COLO829 (cell line): Measurements from ENCODE around the gene PABPN1L.
"Not testable (repeated sequence)": the region's sequence is repeated elsewhere in the genome, so short reads cannot be mapped to it uniquely, and the experiment has no call there.

Experiments used
- DNase-seq: peaks from one replicate; pipeline ENCODE4 v3.0.0; 2012; ENCODE audit warnings: low spot score

The PABPN1L gene

DNA sequence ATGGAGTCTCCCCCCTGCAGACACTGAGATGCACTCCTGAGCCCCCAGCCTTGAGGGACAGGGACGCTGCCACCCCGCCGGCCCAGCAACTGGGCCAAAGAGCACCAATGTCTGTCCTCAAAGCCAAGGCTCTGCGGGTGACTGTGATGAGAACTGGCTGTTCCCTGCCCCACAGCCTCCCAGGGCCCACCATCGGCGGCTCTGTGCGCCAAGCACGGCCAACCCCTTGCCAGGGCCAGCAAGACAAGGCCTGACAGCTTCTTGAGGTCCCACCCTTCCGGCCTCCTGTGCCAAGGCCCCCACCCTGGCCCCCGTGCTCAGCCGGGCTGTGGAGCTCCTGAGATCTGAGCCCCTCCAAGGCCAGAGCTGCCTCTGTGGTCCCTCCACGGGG is 34.2 kb upstream of the PABPN1L start:
- no peak for DNase-seq

- DNase-seq: no peak
Measured at GRCh38 chr16:88899901-88900661, 33.6 kb upstream of the PABPN1L start.

DNA sequence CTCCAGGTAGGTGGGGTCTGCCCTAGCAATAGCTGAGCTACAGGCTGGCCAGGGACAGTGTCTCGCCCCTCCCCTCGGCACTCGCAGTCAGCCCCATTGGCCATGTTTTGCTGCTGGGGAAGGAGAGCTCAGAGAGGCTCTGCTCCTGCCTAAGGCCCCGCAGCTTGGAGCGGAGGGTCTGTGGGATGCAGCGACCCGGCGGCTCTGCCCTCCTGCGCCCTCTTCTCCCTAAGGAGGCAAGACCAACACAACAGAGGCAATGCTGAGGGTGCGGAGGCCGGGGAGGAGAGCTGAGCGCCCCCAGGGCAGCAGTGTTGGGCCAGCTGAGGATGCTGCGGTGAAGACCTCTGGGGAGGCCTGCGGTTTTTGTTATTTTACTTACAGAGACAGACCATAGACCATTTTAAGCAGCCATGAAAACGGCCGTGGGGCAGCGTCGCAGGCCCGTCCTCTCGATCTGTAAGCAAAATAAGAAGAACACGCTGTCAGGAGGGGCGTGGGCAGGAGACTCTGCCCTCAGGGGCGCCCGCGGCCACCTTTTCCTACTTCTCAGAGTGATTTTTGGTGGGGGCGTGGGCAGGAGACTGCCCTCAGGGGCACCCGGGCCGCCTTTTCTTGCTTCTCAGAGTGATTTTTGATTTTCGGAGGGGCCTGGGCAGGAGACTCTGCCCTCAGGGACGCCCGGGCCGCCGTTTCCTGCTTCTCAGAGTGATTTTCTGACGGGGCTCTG is 31.4 kb upstream of the PABPN1L start:
- no peak for DNase-seq

- DNase-seq: no peak
Measured at GRCh38 chr16:88896238-88897070, 30.0 kb upstream of the PABPN1L start.

DNA sequence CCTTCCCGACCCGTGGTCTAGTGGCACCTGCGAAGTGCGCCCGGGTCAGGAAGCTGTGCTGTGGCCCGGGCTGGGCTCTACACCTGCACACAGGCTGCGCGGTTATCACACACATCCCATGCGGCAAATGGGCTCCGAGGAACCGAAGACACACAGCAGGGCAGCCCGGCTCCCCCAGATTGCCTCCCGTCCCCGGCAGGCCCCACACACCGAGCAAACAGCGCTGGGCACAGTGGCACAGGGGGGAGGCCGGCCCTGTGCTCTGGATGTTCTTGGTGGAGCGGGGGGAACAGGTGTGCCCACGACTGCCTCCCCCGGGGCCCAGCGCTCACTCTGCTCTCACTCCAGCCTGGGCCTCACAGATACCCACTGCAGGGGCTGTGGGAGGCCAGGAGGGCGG is 28.9 kb upstream of the PABPN1L start:
- no peak for DNase-seq

GRCh38 chr16:88894681-88895300 is 28.3 kb upstream of the PABPN1L start:
- DNase-seq: no peak

DNA sequence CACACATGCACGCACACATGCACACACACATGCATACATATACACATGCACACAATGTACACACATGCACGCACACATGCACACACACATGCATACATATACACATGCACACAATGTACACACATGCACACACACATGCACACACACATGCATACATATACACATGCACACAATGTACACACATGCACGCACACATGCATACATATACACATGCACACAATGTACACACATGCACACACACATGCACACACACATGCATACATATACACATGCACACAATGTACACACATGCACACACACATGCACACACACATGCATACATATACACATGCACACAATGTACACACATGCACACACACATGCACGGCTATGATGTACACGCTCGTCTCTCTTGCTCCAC is 27.8 kb upstream of the PABPN1L start:
- DNase-seq: not testable (repeated sequence)

GRCh38 chr16:88893127-88893968 is 26.9 kb upstream of the PABPN1L start:
- DNase-seq: no peak

DNA sequence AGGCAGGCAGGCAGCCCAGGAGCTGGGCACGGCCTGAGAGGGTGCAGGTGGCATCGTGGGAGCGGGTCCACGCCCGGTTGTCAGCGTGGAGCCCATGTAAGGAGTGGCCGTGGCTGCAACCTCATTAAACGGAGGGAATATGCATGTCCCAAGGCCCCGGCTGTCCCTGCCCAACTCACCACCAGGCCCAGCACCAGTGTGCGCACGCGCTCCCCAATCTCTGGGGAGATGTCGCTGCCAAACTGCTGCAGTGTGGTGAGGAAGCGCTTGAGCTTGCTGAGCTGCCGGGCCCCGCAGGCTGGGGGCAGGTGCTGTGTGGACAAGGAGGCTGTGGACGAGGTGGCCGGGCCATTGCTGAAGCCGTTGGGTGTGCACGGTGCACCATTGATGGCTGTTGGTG is 25.6 kb upstream of the PABPN1L start:
- DNase-seq: no peak

GRCh38 chr16:88891083-88891482 is 24.6 kb upstream of the PABPN1L start:
- no peak for DNase-seq

- DNase-seq: not testable (repeated sequence)
Measured at GRCh38 chr16:88889702-88890352, 23.4 kb upstream of the PABPN1L start.

- DNase-seq: no peak
Measured at GRCh38 chr16:88888461-88889387, 22.3 kb upstream of the PABPN1L start.

DNA sequence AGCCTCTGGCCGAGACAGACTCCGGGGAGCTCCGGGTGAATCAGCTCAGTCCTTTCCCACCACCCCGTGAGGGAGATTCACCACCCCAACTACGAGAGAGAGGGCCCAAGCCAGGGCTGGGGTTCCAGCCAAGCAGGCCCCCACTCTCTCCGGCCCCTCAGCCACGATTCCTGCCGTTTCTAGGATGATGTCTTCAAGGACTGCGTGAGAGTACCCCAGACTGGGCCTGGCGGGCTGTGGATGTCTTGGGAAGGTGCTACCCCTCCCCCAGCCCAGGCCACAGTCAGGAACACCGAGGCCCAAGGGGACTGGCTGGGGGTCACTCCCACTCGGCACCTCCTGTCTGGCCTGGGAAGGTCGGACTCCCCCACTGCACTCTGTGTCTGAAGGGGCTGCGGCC is 21.6 kb upstream of the PABPN1L start:
- no peak for DNase-seq

- no peak for DNase-seq
Measured at GRCh38 chr16:88886845-88887521, 20.5 kb upstream of the PABPN1L start.

- DNase-seq: no peak
Measured at GRCh38 chr16:88886420-88886844, 20.0 kb upstream of the PABPN1L start.

DNA sequence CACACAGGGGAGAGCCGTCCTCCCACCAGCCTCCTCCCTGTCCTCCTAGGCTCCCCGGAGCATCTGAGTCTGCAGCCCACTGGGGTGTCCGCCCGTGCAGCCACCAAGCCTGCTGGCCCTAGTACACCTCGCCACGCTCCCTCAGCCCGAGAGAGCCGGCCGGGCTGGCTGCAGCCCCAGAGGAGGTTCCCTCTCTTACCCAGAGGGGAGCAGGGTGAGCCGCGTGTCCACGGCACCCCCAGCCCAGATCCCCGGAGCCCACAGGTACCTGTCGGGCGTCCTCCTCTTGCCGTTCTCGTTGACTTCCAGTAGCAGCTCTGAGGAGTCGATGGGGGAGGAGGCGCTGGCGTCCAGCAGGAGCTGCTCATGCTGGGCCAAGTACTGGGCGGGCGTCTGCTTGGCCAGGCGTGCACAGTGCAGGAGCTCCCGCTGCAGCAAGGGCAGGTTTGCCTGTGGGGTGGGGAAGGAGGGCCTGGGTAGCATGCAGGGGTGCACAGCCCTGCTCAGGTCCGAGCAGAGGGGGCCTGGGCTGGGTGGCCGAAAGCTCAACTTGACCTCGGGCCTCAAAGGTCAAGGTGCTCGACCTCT is 19.3 kb upstream of the PABPN1L start:
- DNase-seq: no peak

DNA sequence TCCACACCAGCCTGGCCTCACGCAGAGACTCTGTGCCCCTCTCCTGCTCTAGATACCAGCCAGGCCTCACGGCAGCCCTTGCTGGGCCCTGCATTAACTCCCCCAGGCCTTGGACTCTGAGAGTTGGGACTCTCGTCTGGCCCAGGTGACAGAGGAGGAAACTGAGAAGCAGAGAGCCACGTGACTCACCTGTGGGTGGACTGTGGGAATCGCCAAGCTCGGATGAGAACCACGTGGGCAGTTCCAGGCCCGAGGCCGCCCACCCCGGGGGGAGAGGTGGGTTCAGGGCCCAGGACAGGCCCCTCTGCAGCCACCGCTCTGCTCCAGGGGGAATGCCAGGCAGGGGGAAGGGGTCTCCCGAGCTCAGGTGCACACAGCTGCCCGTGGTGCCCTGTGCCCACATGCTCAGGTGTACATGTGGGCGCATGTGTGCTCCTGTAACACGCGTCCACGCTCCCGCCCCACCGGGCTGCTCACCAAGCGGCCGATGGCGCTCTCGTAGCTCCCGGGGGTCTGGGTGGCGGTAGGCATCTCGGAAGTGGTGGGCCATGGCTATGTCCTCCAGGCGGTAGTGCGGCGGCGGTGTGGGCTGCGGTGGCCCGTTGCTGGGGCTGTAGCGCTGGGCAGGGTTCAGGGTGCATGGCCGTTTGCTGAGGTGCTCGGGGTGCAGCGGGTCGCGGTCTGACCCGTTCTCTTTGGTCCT is 18.3 kb upstream of the PABPN1L start:
- no peak for DNase-seq

- no peak for DNase-seq
Measured at GRCh38 chr16:88883946-88884345, 17.5 kb upstream of the PABPN1L start.
